Endometrial microvascular endothelial cells (primary cell): ENCODE data around the gene ACSF3. TPM values are rescaled to one million over a fixed set of nuclear protein-coding genes. Genes with fewer than 3 reads are reported as not detected.

Experiments
- in situ Hi-C: cut with HindIII; loops from 2 replicates; pipeline ENCODE4 v1.10.0; 2017; ENCODE audit warnings: low sequenced_read_pairs, low pct_unique_long_range_greater_than_20kb; ENCODE audit errors: inconsistent ontology term
- total RNA-seq: library from RNA; depleted of rRNA; stranded (reverse); fragments of >200 nt; gene quantifications from one replicate; pipeline ENCODE4 v1.2.3, GENCODE V29; 2015; ENCODE audit errors: inconsistent ontology term

The ACSF3 gene
- total RNA-seq, 1 donor from 2014 or later: 29.0 TPM

DNA sequence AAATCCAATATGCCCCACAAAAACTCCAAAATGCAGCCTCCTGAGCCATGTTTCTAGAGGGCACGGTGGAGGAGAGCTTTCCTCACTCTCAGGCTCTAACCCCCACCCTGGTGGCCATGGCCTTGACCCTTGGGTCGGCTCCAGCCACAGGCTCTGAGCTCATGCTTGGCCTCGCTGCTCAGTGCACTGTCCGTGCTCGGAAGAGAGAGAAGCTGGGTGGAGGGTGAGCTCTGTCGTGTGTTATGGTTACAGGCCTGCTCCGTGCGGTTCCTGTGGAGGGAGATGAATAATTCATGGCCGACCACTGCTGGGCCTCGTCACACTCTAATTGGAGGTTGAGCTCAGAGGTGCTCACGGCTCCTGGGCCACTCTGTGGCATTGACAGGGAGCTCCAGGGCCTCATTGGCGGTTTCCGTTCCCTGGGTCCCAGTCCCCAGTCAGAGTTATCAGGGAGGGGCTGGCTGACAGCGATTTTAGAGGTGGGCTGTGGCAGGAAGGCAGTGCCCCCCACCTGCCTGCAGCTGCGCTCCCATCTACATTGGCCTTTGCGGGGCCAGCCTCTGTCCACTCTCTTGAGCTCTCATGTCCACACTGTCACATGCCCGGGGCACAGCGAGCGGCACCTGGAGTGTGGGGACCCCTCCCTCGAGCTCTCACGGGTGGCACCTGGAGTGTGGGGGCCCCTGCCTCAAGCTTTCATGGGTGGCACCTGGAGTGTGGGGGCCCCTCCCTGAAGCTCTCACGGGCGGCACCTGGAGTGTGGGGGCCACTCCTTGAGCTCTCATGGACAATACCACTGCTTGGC, 24.9 kb downstream of the ACSF3 start:
- in situ Hi-C loops: no loop called here

DNA sequence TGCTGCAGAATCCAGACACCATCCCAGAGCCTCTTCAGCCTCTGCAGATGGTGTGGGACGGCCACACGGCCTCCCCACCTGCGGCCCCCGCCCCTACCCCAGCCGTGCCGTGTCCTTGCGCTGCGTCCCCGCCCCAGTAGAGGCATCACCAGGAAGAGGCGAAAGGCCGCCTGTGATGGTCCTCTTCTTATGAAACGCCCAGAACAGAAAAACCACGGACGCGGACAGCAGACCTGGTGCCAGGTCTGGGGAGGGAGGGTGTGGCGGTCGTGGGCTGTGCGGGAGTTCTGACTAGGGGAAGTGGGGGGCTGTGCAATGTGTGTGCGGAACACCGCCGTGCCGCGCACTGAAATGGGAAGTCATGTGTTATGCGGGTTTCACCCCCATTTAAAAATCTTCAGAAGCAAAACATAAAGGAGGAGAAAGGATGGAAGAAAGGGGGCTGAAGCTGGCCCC, 25.5 kb downstream of the ACSF3 start:
- in situ Hi-C loops: no loop called here

DNA sequence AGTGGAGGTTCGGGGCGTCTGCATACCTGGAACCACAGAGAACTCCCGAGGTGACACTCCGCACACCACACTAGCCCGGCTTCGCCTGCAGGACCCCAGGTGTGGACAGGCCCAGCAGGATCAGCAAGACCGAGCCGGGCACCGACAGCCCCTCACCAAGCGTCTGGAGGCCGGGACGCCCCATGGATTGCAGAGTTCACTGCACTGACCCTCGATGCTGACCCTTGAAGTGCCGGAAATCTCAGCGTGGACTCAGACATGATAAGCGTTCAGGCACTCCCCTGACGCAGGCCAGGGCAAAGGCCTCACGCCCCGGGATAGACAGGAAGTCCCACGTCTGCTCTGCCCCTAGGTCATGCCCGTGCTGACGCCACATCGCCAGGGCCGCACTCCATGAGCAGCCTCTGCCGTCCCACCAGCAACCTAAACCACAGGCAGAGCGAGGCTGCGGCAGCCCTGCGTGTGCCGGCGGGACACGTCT, 26.0 kb downstream of the ACSF3 start:
- in situ Hi-C loops: no loop called here

DNA sequence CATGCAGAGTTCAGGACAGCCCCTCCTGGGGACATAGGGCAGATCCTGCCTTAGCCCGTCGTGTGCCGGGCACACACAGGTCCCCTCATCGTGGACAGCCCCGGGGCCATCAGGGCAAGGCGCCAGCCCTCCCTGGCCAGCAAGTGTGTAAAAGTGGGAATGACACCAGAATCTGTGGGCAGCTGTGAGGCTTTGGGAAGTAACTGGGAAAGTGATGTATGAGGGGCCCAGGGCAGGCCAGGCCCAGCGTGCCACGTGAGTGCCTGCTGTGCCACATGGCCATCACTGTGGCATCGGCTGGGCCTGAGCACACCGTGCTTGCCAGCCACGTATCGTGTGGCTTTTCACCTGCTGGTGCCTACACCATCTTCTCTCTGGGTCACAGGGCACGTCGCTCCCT, 26.6 kb downstream of the ACSF3 start:
- in situ Hi-C loops: no loop called here

DNA sequence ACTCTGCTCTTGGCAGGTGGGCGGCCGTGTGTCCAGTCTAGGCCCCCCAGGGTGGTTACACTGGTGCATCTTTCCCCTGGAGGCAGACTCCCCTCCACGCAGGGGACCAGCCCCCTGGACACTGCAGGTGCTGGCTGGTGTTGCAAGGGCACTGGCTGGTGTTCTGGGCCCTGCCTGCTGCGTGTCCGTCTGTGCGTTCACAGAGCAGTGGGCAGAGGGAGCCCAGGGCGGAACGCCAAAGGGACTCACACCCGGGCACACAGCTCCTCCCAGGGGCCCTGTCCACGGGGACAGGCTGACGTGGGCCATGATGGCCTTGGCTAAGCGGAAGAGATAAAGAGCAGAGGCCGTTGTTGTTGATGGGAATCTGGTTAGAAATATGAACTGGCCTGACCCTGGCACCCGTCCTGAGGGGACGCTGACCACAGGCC, 27.3 kb downstream of the ACSF3 start:
- in situ Hi-C loops: no loop called here

DNA sequence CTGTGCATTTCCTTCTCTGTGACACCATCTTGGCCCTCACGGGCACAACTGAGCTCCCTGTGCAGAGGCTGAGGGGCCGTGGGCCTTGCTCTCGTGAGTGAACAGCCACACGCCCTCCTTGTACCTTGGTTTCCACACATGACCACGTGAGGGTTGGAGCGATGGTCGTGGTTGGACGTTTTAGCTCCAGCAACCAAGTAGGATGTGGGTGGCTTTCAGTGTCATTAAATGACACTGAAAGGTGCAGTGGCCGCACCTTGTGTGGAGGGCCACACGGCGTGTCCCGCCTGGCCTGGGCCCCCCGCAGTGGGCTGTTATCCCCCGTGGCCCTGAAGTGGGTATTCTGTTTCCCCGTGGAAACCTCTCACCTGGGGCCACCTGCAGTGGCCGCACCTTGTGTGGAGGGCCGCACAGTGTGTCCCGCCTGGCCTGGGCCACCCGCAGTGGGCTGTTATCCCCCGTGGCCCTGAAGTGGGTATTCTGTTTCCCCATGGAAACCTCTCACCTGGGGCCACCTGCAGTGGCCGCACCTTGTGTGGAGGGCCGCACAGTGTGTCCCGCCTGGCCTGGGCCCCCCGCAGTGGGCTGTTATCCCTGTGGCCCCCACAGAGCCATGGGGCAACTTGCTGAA, 28.2 kb downstream of the ACSF3 start:
- in situ Hi-C loops: no loop called here

DNA sequence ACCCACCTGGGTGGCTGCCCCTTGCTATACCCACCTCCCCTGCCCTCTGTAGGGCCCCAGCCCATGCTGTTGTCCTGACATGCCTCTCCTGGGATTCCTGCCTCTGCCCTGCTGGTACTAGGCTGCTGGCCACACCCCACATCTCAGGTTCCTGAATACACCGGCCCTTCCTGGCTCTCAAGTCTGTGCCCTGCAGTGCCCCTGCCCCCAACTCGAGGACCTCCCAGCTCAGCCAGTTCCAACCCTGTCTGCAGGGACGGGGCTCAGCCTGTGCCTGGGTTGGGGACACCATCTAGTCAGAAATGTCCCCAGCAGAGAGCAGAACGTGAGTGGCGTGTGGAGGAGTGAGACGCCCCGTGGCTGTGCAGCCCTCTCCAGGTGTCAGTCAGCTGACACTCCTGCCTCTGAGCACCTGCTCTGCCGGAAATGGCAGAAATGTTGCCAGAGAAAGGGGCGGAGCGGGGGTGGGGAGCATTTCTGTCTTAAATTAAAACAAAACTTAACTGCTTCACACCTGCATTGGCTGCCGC, 28.7 kb downstream of the ACSF3 start:
- in situ Hi-C loops: no loop called here

DNA sequence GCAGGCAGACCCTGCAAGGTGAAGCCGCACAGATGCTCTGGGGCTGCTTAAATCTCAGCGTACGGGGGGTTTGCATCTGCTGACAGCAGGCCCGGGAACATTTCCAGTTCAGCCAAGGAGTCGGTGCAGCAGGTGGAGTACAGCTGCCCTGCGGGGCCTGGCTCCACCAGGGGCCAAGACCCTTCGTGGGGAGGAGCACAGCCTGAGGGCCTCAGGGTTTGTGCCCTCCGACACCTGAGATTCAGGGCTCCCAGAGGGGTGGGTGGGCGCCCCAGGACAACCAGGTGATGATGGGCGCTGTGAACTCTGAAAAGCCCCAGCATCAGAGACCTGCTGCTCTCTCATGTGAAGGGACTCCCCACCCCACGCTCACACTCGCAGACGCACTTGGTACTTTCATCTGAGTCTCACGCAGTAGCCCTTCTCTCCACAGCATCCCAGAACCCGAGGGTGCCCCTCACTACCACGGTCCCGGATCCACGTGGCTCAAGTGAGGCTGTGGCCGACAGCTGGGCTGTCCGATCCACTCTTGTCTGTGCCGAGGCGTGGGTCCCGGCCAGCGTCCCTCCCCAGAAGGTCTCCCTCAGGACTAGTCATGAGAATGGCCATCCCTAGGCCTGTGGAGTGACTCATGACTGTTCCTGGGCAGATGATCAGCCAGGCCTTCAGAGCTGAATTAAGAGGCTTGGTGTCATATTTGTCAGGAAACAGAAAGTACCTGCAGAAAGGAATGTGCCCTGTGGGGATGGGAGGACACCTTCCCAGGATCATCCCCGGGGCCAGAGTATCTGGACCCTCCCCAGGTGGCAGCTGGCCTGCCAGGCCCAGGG, 29.6 kb downstream of the ACSF3 start:
- in situ Hi-C loops: no loop called here

DNA sequence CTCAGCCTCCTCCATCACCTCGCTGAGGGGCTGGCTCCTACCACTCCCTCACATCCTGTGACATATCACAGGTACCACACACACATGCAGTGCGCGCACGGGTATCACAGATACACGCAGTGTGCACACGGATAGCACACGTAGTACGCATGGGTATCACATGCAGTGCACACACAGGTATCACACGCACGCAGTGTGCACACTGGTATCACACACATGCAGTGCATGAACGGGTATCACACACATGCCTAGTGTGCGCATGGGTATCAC, 30.1 kb downstream of the ACSF3 start:
- in situ Hi-C loops: no loop called here

DNA sequence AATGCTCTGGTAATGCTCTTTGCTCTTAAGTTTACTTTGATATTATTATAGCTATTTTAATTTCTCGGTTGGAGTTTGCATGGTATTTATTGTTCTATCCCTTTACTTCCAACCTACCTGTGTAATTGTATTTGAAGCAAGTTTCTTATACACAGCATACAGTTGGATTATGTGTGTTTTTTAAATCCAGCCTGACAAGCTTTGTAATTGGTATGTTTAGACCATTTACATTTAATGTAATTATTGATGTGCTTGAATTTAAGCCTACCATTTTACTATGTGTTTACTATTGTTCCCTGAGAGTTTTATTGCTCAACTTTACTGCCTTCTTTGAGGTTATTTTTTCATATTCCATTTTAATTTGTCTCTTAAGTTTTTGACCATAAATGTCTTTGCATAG, 35.7 kb downstream of the ACSF3 start:
- in situ Hi-C loops: no loop called here

DNA sequence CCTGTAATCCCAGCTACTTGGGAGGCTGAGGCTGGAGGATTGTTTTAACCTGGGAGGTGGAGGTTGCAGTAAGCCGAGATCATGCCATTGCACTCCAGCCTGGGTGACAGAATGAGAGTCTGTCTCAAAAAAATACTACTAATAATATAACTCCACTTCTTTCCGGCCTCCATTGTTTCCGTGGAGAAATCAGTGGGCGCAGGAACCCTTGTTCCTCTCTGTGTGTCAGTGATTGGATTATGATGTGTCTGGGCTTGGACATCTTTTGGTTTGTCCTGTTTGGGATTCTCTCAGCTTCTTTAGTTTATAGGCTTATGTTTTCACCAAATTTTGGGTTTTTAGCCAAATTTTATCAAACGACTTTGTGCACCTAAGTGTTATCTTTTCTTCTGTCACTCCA, 36.8 kb downstream of the ACSF3 start:
- in situ Hi-C loops: no loop called here

DNA sequence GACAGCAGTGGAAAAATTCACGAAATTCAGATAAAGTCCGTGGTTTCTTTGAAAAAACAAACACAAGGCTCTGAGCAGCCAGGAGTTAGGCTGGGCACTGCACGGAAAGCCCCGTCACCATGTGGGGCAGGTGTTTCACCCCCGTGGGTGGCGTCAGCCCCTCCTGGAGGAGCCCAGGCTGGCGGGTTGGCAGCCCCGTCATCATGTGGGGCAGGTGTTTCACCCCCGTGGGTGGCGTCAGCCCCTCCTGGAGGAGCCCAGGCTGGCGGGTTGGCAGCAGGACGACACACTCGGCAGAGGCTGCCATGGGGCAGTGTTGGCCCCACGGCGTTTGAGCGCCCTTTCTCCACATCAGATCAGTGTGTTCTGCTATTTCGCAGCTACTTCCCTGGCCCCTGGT, 38.1 kb downstream of the ACSF3 start:
- in situ Hi-C loops: no loop called here

DNA sequence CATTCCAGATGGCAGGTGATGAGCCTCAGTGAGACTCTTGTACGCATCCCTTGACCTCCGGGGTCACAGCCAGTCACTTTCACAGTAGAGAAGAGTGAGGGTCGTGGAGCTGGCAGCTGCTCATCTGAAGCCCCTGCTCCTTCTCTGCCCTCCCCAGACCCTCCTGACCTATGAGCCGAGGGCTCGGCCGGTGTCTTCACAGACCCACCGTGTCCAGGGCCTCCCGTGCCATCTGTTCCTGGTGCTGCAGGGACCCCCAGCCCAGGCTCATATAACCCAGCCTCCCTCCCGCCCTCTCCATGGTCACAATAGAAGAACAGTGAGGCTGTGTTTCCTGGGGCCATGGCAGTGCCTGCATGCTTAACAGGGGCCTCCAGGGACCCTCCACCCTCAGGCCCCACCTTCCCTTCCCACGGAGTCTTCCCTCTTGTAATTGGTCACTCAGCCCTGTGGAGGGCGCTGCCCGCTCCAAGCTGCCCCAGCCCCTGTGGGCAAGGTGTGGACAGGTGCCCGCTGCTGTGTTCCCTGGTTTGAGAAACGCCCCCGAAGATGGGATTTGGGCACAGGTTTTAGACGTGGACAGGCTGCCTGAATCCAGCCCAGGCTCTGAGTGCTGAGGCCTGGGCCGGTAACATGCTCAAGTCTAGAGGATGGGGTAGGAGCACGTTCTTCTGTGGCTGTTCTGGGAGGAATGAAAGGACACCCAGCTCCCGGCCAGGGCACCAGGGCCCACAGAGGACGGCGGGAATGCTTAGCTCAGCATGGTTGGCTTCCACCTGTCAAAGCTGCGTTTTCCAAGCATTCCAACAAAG, 38.7 kb downstream of the ACSF3 start:
- in situ Hi-C loops: no loop called here

DNA sequence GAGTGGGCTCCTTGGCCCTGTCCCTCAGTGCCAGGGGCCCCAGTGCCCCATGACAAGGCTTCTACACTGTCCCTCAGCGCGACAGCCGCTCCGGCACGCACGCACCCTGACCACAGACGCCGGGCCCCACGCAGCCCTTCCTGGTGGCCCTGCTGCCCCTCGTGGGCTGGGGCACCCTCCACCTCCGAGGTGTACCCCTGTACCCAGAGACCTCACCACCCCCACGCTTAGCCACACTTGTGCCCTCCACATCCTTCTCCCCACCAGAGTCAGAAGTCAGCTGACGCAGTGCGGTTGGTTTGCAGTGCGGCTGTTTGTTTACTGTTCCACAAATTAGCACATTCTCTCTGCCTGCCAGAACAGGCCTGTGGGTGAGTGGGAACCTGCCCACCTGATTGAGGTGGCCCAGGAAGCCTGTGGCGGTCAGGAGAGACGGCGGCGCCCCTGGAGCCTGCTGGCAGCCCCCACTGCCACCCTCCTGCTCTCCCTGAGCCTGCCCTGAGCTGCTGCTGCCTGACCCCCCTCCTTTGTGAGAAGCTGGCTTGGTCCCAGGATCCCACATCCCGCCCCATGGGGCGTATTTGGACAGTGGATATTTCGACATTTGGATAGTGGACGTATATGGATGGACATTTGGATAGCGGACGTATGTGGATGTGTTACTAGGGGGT, 39.9 kb downstream of the ACSF3 start:
- in situ Hi-C loops: no loop called here

DNA sequence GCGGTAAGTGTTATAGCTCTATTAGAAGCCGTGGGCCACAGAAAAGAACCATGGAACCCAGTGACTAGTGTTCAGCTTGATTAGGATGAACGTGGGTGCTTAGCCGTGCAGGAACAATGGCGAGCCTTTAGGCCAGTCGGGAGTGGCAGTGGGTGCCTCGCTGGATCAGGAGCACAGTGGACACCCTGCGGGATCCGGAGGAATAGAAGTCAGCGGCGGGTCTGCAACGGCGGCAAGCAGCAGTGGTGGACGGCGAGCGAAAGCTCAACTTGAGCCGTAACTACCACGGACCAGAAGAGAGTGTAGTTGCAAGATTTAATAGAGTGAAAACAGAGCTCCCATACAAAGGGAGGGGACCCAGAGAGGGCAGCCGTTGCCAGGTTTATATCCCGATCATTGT, 40.6 kb downstream of the ACSF3 start:
- in situ Hi-C loops: no loop called here

DNA sequence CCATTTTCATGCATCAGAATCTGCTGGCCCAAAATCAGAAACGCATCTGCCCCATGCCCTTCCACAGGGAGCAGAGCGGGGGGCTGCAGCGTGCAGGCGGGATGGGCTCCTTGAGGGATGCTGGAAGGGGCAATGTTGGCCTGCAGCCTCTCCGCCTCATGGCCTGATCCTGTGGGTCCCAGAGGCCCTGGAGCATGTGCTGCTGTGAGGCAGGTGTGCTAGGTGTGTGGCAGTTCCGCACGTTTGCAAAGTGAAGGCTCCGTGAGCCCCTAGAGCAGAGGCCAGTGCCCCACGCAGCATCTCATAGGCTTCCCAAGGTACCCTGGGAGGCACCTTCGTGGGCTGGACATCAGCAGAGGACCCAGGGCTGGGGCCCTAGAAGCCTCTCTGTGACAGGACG, 41.5 kb downstream of the ACSF3 start:
- in situ Hi-C loops: no loop called here

DNA sequence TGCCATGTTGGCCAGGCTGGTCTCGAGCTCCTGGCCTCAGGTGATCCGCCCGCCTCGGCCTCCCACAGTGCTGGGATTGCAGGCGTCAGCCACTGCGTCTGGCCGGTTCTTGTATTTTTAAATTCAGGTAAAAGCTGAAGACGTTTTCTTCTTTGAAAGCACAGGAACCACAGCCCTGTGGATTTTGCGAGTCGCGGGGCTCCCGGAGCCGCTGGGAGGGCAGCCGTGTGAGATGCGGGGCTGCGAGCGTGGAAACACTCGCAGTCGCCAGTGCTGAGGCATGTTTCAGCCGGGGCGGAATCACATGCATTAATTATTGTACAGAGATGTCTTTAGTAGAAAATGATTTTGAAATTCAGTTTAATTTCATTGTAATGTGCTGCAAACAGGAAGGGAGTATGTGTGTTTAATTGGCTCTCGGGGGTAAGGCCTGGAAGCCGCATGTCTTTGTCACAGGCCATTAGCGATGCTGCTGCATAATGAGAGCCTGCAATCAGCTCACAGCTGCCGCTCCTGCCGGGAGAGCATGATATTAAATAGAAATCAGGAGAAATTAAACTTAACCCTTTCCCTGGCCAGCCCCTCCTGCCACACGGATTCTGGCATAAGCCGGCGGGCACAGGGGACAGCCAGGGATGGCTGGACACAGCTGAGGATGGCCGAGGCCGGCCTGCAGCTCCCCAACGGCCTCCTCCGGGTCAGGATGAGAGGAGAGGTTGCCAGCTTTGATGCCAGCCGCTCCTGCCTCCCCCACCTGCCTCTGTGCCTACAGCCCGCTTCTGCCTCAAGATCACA, 42.5 kb downstream of the ACSF3 start:
- in situ Hi-C loops: no loop called here

DNA sequence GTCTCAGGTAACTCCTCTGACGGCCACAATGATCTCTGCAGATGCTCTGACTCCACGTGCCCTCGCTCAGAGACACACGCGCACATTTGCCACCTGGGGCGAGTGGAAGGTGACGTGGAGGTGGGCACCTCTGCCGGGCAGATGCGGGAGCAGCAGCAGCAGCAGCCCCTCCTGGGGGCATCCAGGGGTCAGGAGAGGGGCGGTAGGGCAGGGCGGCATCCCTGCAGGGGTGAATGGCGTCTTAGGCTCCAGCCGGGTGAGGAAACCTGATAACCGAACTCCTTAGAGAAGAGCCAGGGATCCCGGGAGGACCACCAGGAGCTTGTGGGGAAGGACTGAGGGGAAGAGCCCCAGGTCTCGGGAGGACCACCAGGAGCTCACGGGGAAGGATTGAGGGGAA, 43.3 kb downstream of the ACSF3 start:
- in situ Hi-C loops: no loop called here
